ENCODE results near the gene LLPH.

DNA sequence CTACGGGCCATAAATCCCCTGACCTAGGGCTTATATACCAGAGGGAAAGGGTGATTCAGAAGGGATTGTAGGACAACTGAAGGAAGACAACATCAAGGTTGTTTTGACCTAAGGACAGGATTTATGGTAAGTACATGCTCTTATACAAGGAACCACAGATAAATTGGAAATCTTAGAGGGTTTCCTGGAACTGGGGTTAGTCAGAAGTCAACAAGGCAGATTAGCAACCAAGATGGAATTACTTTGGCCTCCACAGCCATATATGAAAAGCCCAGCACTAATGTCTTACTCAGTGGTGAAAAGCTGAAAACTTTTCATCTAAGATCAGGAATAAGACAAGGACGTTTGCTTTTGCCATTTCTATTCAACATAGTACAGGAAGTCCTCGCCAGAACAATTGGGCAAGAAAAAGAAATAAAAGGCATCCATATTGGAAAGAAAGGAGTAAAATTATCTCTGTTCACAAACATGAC, 33.8 kb upstream of the LLPH start:
- TF ChIP-seq, protein P1, sequence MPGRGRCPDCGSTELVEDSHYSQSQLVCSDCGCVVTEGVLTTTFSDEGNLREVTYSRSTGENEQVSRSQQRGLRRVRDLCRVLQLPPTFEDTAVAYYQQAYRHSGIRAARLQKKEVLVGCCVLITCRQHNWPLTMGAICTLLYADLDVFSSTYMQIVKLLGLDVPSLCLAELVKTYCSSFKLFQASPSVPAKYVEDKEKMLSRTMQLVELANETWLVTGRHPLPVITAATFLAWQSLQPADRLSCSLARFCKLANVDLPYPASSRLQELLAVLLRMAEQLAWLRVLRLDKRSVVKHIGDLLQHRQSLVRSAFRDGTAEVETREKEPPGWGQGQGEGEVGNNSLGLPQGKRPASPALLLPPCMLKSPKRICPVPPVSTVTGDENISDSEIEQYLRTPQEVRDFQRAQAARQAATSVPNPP (CRISPR knock-in tag; IDR thresholded peaks at IDR 0.05): no peak
- TF ChIP-seq NR2F2 (IDR thresholded peaks at IDR 0.05; ENCODE audit: borderline replicate concordance, low read depth) (no peak), ZNF101 (CRISPR knock-in tag; IDR thresholded peaks at IDR 0.05; ENCODE audit: borderline replicate concordance, low read depth) (no peak), HCFC1 (IDR thresholded peaks at IDR 0.05; ENCODE audit: low read depth, low read length) (no peak), GTF2F1 (IDR thresholded peaks at IDR 0.05; ENCODE audit: low read length) (no peak)
